ENCODE results near the gene SH2D3A. TPM values are rescaled to one million over a fixed set of nuclear protein-coding genes. Genes with fewer than 3 reads are reported as not detected.

Gene SH2D3A
- total and polyA plus RNA-seq, 10 donors, result 7.5 to 17.1 (median 10.2) TPM

GRCh38 chr19:6736169-6736916 lies 30.9 kb downstream of the SH2D3A start:
- H3K27ac ChIP-seq, result peak overlapping the region; percentile 91 to 99 (median 98)
- intact Hi-C loops (cut with DNase I; ENCODE audit: low total_unique reads), result loop anchor here (5.0 kb wide), 1 partner anchor 126 kb away; no protein-coding TSS in a partner anchor
- H3K36me3 ChIP-seq, result peaks cover 0 to 45% (median 23%) of the 10 kb centered on the region in 6 donors
- 21 to 28% (median 24%) methylated on average over 21 to 25 of the region's 25 CpGs for WGBS, 5 donors
- no peaks in the 10 kb centered on the region for H3K9me3 ChIP-seq
- peaks cover 0 to 15% (median 0%) of the 10 kb centered on the region in 7 donors for H3K27me3 ChIP-seq (replicated peaks in 1 of 7)
- peak; percentile 93 for DNase-seq
- peaks cover 20 to 70% (median 56%) of the 10 kb centered on the region in 6 donors for H3K4me1 ChIP-seq
- no peak for TF ChIP-seq POLR2A (IDR thresholded peaks at IDR 0.05)
- TF ChIP-seq CTCF (IDR thresholded peaks at IDR 0.05 in 8 of 11, conservative IDR thresholded peaks at IDR 0.05 in 3 of 11), result peak; percentile 44 to 81 (median 71)
- TF ChIP-seq POLR2AphosphoS5 (IDR thresholded peaks at IDR 0.05), result peak; percentile 56 to 63 (median 62)
- H3K4me3 ChIP-seq, result peak overlapping the region; percentile 64 to 90 (median 84)

GRCh38 chr19:6735181-6735911 lies 31.9 kb downstream of the SH2D3A start:
- Histone ChIP-seq H3K27me3 (replicated peaks in 1 of 7) (peaks cover 0 to 6% (median 0%) of the 10 kb centered on the region in 7 donors), H3K27ac (peak overlapping the region in 7 of 8 donors; percentile 95 to 99 (median 98)), H3K36me3 (peaks cover 0 to 55% (median 25%) of the 10 kb centered on the region in 6 donors), H3K9me3 (no peaks in the 10 kb centered on the region), H3K4me3 (peak overlapping the region in 1 of 8 donors; percentile 90), H3K4me1 (peaks cover 20 to 60% (median 46%) of the 10 kb centered on the region in 6 donors)
- intact Hi-C loops (cut with DNase I; ENCODE audit: low total_unique reads), result loop anchor here (5.0 kb wide), 1 partner anchor 127 kb away; no protein-coding TSS in a partner anchor
- WGBS, 5 donors, result 76 to 83% (median 79%) methylated on average over 15 of the region's 15 CpGs
- no peak for DNase-seq
- TF ChIP-seq POLR2AphosphoS5 (IDR thresholded peaks at IDR 0.05), result no peak
- TF ChIP-seq CTCF (IDR thresholded peaks at IDR 0.05 in 8 of 11, conservative IDR thresholded peaks at IDR 0.05 in 3 of 11), result no peak
- no peak for TF ChIP-seq POLR2A (IDR thresholded peaks at IDR 0.05)

GRCh38 chr19:6734096-6734696 lies 33.0 kb downstream of the SH2D3A start:
- Histone ChIP-seq H3K4me3 (peak overlapping the region in 1 of 8 donors; percentile 30), H3K27me3 (replicated peaks in 1 of 7) (no peaks in the 10 kb centered on the region), H3K4me1 (peaks cover 20 to 56% (median 39%) of the 10 kb centered on the region in 6 donors), H3K27ac (peak overlapping the region in 2 of 8 donors; percentile 96 to 99), H3K36me3 (peaks cover 0 to 65% (median 27%) of the 10 kb centered on the region in 6 donors), H3K9me3 (no peaks in the 10 kb centered on the region)
- TF ChIP-seq POLR2AphosphoS5 (IDR thresholded peaks at IDR 0.05) (peak in 2 of 3 donors; percentile 37 to 39), POLR2A (IDR thresholded peaks at IDR 0.05) (no peak)
- DNase-seq, result no peak
- intact Hi-C loops (cut with DNase I; ENCODE audit: low total_unique reads), result no loop called here
- WGBS, 5 donors, result 66 to 89% (median 79%) methylated on average over 18 to 20 of the region's 20 CpGs

GRCh38 chr19:6733338-6734095 lies 33.7 kb downstream of the SH2D3A start:
- TF ChIP-seq POLR2A (IDR thresholded peaks at IDR 0.05) (no peak), CTCF (IDR thresholded peaks at IDR 0.05 in 8 of 11, conservative IDR thresholded peaks at IDR 0.05 in 3 of 11) (peak in 6 of 11 experiments; percentile 4 to 45 (median 20)), POLR2AphosphoS5 (IDR thresholded peaks at IDR 0.05) (peak in 1 of 3 donors; percentile 6)
- H3K27ac ChIP-seq, result peak overlapping the region in 2 of 8 donors; percentile 96 to 99
- peaks cover 17 to 56% (median 37%) of the 10 kb centered on the region in 6 donors for H3K4me1 ChIP-seq
- 94 to 95% (median 95%) methylated on average over 26 to 29 of the region's 29 CpGs for WGBS, 5 donors
- peaks cover 0 to 65% (median 27%) of the 10 kb centered on the region in 6 donors for H3K36me3 ChIP-seq
- H3K4me3 ChIP-seq, result peak overlapping the region in 1 of 8 donors; percentile 30
- H3K9me3 ChIP-seq, result no peaks in the 10 kb centered on the region
- no peaks in the 10 kb centered on the region for H3K27me3 ChIP-seq (replicated peaks in 1 of 7)
- DNase-seq, result no peak
- intact Hi-C loops (cut with DNase I; ENCODE audit: low total_unique reads), result no loop called here

Data from spleen (tissue), 11 donors.